ENCODE measurements around the gene PSMA8.
"Not testable (repeated sequence)": the region's sequence is repeated elsewhere in the genome, so short reads cannot be mapped to it uniquely, and the experiment has no call there.

PSMA8 gene

GRCh38 chr18:26133652-26134051, at the start of gene PSMA8:
PSMA8 (plus strand) TSS chr18:26133869; CDS start chr18:26133966, 97 bp downstream.
- no peak for FAIRE-seq

GRCh38 chr18:26085056-26085455, 48.6 kb upstream of the PSMA8 start:
- FAIRE-seq, result no peak

DNA sequence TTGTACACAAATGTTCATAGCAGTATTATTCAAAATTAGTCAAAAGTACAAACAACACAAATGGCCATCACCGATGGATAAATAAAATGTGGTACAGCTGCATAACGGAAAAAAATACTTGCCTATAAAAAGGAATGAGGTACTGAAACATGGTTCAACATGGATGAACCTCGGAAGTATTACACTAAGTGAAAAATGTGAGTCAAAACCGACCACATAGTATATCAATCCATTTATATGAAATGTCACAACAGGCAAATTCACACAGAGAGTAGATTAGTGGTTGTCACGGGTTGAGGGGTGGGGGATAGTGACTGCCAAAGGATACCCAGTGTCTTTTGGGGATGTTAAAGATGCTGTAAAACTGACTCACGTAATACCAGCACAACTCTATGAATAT, 46.7 kb upstream of the PSMA8 start:
- no peak for FAIRE-seq

DNA sequence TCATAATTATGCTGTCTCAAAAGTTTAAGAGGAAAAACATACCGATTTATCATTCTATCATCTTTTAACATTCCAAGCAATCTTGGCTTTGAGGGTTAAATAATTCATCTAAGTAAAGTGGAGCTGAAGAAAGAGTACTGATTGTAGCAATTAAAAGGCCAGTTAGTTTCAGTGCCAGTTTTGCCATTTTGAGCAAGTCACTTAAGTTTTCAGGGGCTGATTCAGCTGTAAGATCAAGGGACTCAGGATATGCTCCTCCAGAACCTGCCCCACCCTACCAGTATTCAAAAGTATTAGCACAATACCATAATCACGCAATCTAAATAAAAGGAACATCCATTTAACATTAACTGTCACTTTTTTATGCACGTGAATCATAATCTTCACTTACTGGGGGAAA, 45.2 kb upstream of the PSMA8 start:
- no peak for FAIRE-seq

DNA sequence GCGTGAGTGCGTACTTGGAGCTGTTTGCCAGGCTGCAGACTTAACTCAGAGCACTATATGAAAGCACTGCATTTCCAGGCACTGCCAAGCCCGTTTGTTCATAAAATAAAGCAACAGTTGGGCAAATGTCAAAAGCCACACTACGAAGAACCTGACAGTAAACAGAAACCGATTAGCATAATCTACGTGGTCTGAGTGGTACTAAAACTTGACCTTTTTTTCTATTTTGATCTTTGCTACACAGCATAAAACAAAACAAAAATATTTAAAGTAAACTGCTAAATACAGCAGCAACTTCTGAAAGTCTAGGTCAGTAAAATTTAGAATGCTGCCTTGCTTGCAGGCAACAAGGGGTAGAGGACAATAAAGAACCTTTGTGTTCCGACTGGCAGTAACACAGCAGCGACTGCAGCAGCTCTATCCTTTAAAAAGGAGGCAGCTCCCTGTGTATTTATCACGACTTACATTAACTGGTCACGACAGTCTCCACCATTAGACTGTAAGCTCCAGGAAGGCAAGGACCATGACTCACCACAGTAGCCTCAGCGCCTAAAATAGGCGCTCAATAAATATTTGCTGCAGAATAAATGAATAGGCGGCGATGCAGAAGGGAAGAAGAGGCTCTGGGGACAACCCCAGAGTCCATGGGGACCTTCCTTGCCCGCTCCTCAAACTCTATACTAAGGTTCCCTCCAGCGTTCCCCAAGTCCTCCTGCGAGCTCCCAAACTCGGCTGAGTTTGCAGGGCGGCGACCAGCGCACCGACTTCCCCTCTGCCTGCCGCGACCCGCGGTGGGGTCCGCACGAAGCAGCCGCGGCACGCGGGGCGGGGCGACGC, 44.2 kb upstream of the PSMA8 start:
- FAIRE-seq, result no peak

- no peak for FAIRE-seq
Measured at GRCh38 chr18:26090130-26091046, 43.3 kb upstream of the PSMA8 start, which contains the start of gene SS18. SS18 (minus strand) TSS chr18:26090613; CDS start chr18:26090569, 44 bp downstream.

DNA sequence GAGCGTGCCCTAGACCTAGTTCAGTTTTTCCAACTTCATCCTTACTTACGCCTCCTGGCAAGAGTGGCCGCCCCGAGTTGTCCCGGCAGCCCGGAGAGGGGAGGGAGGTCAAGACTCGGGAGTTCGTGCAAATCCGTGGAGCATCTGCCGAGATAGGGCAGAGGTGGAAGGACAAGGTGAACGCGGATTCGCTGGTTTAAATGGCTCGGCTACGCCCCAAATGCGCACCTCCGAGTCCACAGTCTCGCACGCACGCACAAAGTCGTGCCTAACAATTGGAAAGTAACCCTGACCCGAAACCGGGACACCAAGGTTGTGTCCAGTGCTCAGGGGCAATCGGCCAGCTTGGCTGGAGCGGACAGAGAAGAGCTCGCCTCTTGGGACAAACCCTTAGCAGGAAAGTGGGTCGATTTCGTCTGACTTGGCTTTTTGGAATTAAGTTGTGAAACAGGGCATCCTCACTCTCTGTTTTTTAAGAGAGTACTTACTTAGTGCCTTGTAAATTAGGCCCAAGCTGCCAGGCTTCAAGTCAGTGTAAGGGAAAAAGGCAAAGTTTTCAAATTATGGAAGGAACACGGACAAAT, 42.5 kb upstream of the PSMA8 start:
- no peak for FAIRE-seq

GRCh38 chr18:26096852-26097251, 36.8 kb upstream of the PSMA8 start:
- no peak for FAIRE-seq

GRCh38 chr18:26097563-26097962, 36.1 kb upstream of the PSMA8 start:
- FAIRE-seq, result no peak

- no peak for FAIRE-seq
Measured at GRCh38 chr18:26103579-26103978, 30.1 kb upstream of the PSMA8 start.

GRCh38 chr18:26104035-26104434, 29.6 kb upstream of the PSMA8 start:
- no peak for FAIRE-seq

DNA sequence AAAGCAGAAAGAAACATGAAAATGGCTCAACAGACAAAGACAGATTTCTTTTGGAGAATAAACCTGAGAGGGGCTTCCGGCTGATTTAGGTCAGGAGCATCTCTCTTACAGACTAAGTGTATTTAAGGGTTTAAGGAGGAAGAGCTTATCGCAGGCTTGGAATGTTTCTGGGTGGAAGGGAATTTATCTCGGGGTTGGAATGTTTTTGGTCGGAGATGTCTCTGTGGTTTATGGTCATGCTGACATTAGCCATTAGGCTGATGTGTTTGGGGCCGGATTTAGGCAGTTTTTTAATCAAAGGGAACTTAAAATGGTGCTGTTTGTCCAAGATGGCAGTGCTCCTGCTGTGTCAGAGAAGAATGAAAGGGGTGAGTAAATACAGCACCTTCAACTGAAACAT, 14.4 kb upstream of the PSMA8 start:
- FAIRE-seq, result no peak

DNA sequence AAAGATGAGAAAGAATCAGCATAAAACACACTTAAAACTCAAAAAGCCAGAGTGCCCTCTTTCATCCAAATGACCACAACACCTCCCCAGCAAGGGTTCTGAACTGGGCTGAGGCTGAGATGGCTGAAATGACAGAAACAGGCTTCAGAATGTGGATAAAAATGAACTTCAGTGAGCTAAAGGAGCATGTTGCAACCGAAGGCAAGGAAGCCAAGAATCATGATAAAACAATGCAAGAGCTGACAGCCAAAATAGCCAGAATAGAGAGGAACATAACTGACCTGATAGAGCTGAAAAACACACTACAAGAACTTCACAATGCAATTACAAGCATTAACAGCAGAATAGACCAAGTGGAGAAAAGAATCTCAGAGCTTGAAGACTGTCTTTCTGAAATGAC, 12.2 kb upstream of the PSMA8 start:
- FAIRE-seq, result no peak

- FAIRE-seq, result not testable (repeated sequence)
Measured at GRCh38 chr18:26121994-26122393, 11.7 kb upstream of the PSMA8 start.

DNA sequence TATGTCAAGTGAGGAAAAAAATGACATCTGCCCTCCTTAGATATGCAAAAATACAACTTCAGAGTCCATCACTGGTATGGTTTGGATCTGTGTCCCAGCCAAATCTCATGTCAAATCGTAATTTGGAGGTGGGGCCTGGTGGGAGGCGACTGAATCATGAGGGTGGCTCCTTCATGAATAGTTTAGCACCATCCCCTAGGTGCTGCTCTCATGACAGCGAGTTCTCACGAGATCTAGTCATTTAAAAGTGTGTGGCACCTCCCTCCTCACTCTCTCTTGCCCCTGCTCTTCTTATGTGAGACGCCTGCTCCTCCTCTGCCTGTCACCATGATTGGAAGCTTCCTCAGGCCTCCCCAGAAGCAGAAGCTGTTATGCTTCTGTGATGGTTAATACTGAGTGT, 5.9 kb upstream of the PSMA8 start:
- no peak for FAIRE-seq

- not testable (repeated sequence) for FAIRE-seq
Measured at GRCh38 chr18:26128192-26128591, 5.5 kb upstream of the PSMA8 start.

- no peak for FAIRE-seq
Measured at GRCh38 chr18:26134107-26134506, 438 bp downstream of the PSMA8 start.

DNA sequence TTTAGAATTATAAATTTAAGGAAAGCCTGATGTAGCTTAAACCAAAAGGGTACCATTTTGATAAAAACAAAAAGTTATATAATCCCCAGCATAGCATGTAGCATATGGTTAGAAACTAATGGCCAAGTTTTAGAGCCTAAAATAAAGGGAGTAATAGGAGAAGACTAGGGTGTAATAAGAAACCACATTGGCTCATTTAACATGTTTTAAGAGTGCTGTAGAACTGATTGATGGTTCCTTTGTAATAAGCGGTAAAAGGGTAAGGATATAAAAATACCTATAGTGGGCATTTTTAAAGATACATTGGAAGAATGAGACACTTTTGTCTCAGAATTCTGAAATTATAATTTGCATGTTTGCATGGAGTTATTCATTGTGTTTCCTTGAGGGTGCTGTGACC, 1.9 kb downstream of the PSMA8 start:
- FAIRE-seq, result no peak

GRCh38 chr18:26157326-26157725, 23.7 kb downstream of the PSMA8 start:
- no peak for FAIRE-seq

GRCh38 chr18:26159353-26159752, 25.7 kb downstream of the PSMA8 start:
- no peak for FAIRE-seq

DNA sequence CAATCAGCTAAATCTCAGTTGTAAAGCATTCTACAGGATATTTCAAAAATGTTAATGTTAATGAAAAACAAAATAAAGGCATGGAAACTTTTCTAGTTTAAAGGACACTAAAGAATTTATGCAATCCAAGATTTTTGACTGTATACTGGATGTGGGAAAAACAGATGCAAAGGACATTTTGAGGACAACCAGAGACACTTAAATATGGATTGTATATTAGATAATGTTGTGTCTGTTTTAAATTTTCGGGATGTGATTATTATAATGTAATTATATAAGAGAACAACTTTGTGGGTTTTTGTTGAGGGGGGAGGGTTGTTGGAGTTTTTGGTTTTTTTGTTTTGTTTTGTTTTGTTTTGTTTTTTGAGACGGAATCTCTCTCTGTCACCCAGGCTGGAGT, 30.9 kb downstream of the PSMA8 start:
- no peak for FAIRE-seq

DNA sequence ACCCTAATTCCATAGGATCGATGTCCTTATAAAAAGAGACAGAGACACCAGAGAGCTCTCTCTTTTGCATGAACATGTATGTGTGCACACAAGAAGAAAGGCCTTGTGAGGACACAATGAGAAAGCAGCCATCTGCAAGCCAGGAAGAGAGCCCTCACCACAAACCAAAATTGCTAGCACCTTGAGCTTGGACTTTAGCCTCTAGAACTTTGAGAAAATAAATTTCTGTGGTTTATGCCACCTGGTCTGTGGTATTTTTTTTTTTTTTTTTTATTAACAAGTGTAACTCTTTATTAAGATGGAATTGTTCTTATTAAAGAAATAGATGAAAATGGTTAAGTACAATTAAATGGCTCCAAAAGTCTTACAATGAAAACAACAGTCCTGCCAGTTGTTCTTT, 33.9 kb downstream of the PSMA8 start:
- not testable (repeated sequence) for FAIRE-seq

GRCh38 chr18:26175481-26175880, 41.8 kb downstream of the PSMA8 start:
- no peak for FAIRE-seq

Data from colon (tissue), 2 donors.